WERI-Rb-1 (cell line): Measurements from ENCODE around the gene PRRT1B.

Experiments
- DNase-seq: peaks from one replicate; pipeline ENCODE4 v3.0.0-alpha.2; 2020
- H3K27ac ChIP-seq: fragments of 250-450 bp; sonication (Bioruptor Pico); 2 replicates; pipeline ENCODE4 v1.5.1; 2020; ENCODE audit warnings: mild to moderate bottlenecking, moderate library complexity
- H3K27me3 ChIP-seq: fragments of 250-450 bp; sonication (Bioruptor Pico); 2 replicates; pipeline ENCODE4 v1.5.1; 2021; ENCODE audit warnings: mild to moderate bottlenecking, low read depth, moderate library complexity; ENCODE audit not compliant: insufficient read depth, severe bottlenecking
- H3K36me3 ChIP-seq: fragments of 250-450 bp; sonication (Bioruptor Pico); 2 replicates; pipeline ENCODE4 v1.5.1; 2020; ENCODE audit warnings: mild to moderate bottlenecking, moderate library complexity
- H3K4me3 ChIP-seq: 2 replicates; pipeline ENCODE4 v1.5.1; 2011; ENCODE audit warnings: low read depth, mild to moderate bottlenecking, control low read depth, low read length
- H3K9me3 ChIP-seq: fragments of 250-450 bp; sonication (Bioruptor Pico); 2 replicates; pipeline ENCODE4 v1.5.1; 2021; ENCODE audit warnings: mild to moderate bottlenecking, moderate library complexity; ENCODE audit not compliant: severe bottlenecking
- TF ChIP-seq, protein P1 (sequence below): IDR thresholded peaks from 2 replicates; pipeline ENCODE4 v1.5.1; 2011; ENCODE audit warnings: low read depth, mild to moderate bottlenecking, control low read depth, inconsistent platforms, low read length

PRRT1B gene

DNA sequence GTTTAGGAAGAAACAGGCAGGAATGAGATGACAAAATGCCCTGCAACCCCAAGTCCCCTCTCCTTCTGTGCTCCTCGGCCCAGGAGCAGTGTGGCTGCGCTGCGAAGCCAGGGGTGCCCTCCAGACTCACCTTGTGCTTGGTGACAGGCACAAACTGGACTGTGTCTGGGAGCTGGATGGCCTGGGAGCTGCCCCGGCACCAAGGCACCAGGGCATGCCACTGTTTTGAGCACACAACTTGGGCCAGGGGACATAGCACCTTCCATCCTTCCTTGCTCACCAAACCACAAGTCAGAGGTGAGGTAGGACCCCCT, 51.1 kb downstream of the PRRT1B start:
- TF ChIP-seq, protein P1, sequence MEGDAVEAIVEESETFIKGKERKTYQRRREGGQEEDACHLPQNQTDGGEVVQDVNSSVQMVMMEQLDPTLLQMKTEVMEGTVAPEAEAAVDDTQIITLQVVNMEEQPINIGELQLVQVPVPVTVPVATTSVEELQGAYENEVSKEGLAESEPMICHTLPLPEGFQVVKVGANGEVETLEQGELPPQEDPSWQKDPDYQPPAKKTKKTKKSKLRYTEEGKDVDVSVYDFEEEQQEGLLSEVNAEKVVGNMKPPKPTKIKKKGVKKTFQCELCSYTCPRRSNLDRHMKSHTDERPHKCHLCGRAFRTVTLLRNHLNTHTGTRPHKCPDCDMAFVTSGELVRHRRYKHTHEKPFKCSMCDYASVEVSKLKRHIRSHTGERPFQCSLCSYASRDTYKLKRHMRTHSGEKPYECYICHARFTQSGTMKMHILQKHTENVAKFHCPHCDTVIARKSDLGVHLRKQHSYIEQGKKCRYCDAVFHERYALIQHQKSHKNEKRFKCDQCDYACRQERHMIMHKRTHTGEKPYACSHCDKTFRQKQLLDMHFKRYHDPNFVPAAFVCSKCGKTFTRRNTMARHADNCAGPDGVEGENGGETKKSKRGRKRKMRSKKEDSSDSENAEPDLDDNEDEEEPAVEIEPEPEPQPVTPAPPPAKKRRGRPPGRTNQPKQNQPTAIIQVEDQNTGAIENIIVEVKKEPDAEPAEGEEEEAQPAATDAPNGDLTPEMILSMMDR = no peak
- Histone ChIP-seq H3K9me3 (no peaks in the 10 kb centered on the region), H3K27ac (no peak overlapping the region), H3K4me3 (no peak overlapping the region), H3K36me3 (peaks cover 37% of the 10 kb centered on the region), H3K27me3 (no peaks in the 10 kb centered on the region)
- no peak for DNase-seq

DNA sequence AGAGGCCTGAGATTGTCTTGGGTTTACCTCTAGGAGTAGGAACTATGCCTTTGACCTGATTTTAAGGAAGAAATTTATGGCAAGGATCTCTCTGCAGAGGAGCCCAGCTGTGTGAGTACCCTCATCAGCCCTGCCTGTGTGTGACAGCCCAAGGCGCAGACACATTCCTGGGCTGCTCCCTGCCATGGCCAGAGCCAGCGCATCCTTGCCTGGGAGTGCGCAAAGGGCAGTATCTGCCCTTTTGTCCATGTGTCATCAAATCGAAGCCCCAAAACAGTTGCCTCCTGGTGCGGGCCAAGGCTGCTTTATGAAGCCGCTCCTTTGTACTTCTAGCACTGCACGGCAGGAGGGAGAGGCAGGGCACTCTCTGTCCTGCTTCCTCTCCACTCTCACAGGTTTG, 51.9 kb downstream of the PRRT1B start:
- Histone ChIP-seq H3K4me3 (no peak overlapping the region), H3K27me3 (no peaks in the 10 kb centered on the region), H3K27ac (no peak overlapping the region), H3K36me3 (peaks cover 39% of the 10 kb centered on the region), H3K9me3 (no peaks in the 10 kb centered on the region)
- TF ChIP-seq, protein P1 = no peak
- DNase-seq = no peak

DNA sequence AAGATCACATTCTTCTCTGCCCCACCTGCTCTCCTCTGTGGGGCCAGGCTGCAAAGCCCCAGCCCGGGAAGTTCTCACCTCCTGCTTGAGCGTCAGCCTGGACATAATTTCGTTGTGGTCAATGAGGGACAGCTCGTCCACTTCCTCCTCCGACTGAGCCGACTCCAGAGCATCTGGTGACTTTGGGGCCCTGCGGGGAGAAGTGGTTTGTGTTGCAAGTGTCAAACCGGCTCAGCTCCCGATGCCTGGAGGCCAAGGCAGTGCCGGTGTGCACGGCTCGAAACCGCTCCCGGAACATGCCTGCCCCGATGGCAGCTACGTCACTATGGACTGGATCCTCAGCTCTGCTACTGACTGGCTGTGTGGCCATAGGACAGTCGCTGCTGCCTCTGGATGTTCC, 52.8 kb downstream of the PRRT1B start:
- H3K4me3 ChIP-seq = no peak overlapping the region
- H3K27ac ChIP-seq = no peak overlapping the region
- H3K27me3 ChIP-seq = no peaks in the 10 kb centered on the region
- TF ChIP-seq, protein P1 = no peak
- H3K9me3 ChIP-seq = no peaks in the 10 kb centered on the region
- H3K36me3 ChIP-seq = peaks cover 39% of the 10 kb centered on the region
- peak; percentile 36 for DNase-seq

DNA sequence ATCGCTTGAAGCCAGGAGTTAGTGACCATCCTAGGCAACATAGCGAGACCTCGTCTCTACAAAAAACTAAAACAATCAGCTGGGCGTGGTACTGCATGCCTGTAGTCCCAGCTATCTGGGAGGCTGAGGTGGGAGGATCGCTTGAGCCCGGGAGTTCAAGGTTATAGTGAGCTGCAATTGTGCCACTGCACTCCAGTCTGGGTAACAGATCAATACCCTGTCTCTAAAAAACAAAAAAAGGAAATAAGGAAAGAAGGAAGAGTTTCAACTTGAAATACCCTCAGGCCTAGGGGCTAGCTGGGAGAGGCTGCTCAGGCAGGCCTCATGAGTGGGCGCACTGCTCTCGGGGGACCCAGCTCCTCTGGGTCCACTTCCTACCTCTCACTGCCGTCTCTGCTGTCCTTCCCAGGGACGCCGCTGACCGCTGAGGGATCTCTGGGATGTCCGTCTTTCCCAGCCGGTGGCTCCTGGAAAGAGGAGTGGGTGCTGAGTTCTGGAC, 56.4 kb downstream of the PRRT1B start:
- H3K27ac ChIP-seq = no peak overlapping the region
- H3K9me3 ChIP-seq = no peaks in the 10 kb centered on the region
- no peak overlapping the region for H3K4me3 ChIP-seq
- TF ChIP-seq, protein P1 = no peak
- H3K36me3 ChIP-seq = peaks cover 23% of the 10 kb centered on the region
- no peaks in the 10 kb centered on the region for H3K27me3 ChIP-seq
- no peak for DNase-seq

DNA sequence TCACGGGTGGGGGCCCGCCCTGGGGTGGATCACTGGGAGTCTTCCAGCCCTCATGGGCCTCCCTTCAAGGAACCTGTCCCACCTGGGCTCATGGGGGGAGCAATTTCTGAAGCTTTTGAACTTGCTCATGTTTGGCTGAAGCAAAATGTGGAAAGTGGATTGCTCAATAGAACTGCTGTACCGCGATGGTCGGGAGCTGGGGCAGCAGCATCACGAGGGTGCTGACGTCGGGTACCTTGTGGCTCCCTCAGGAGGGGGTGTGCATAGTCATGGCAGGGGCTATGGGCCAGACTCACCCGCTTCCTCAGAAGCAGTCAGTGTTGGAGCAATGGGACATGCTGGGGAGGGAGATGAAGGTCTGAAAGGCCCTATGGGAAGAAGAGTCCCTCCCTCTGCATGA, 57.9 kb downstream of the PRRT1B start:
- Histone ChIP-seq H3K27ac (no peak overlapping the region), H3K4me3 (no peak overlapping the region), H3K27me3 (no peaks in the 10 kb centered on the region), H3K9me3 (no peaks in the 10 kb centered on the region), H3K36me3 (peaks cover 13% of the 10 kb centered on the region)
- DNase-seq = no peak
- TF ChIP-seq, protein P1 = no peak

DNA sequence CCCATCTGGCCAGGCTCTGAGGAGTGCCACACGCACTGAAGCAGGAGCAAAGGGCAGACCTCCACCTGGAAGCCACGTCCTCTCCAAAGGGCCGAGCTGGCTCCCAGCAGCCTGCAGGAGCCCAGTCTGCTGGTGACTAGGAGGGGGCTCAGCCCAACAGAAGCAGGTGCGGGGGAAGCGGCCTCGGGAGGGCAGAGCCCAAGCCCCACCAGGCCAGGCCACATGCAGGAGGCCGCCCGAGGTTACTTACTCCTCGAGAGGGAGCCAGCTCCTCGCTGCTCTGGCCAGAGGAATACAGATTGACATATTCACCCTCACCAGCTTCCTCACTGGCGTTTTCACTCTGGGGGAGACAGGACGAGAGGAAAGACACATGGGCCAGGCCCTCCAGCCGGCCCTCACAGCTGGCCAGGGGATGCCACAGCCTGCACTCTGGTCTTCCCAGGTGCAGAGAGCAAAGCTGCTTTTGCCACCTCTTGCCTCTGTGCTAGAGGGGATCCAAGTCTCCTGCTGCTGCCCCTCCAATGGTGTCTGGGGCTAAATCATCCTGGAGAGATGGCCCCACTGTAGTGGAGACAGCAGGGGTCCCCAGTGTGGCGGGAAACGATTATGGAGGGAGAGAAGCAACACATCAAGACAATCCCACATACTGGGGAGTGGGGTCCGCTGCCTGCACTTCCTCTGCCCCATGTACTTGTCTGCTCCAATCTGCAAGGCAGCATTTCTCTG, 58.6 kb downstream of the PRRT1B start:
- Histone ChIP-seq H3K4me3 (no peak overlapping the region), H3K36me3 (peaks cover 9% of the 10 kb centered on the region), H3K9me3 (no peaks in the 10 kb centered on the region), H3K27ac (no peak overlapping the region), H3K27me3 (no peaks in the 10 kb centered on the region)
- no peak for DNase-seq
- TF ChIP-seq, protein P1 = no peak
